Measurements from ENCODE around the gene GABRR2.

- TF ChIP-seq CTCF (conservative IDR thresholded peaks at IDR 0.05; ENCODE audit: low read length), result no peak
- TF ChIP-seq EZH2phosphoT487 (IDR thresholded peaks at IDR 0.05; ENCODE audit: borderline replicate concordance), result no peak
Observed at GRCh38 chr6:89352278-89353117, 37.4 kb upstream of the GABRR2 start, which contains the start of gene UBE2J1.

Data from Loucy (cell line).